Skeletal muscle satellite cell (primary cell): ENCODE results near the gene OR10D3.
"Not testable (repeated sequence)": the region's sequence is repeated elsewhere in the genome, so short reads cannot be mapped to it uniquely, and the experiment has no call there.

Source experiments
- H3K27me3 ChIP-seq: 2 replicates; pipeline ENCODE4 v1.7.0; 2013; ENCODE audit warnings: low read length; ENCODE audit not compliant: control insufficient read depth, insufficient read depth
- H3K36me3 ChIP-seq: 2 replicates; pipeline ENCODE4 v1.7.0; 2013; ENCODE audit warnings: mild to moderate bottlenecking, control low read depth, low read length; ENCODE audit not compliant: insufficient read depth
- H3K4me1 ChIP-seq: 2 replicates; pipeline ENCODE4 v1.7.0; 2013; ENCODE audit warnings: low read length; ENCODE audit not compliant: control insufficient read depth, insufficient read depth
- H3K4me2 ChIP-seq: 2 replicates; pipeline ENCODE4 v1.7.0; 2013; ENCODE audit warnings: mild to moderate bottlenecking, low read length
- H3K4me3 ChIP-seq: 2 replicates; pipeline ENCODE4 v1.7.0; 2013; ENCODE audit warnings: low read length
- H3K9ac ChIP-seq: 2 replicates; pipeline ENCODE4 v1.7.0; 2013; ENCODE audit warnings: mild to moderate bottlenecking, low read depth, low read length, moderate library complexity
- H3K9me3 ChIP-seq: replicated peaks from 2 replicates; pipeline ENCODE4 v1.7.0; 2013; ENCODE audit warnings: mild to moderate bottlenecking, control low read depth, low read length

Gene OR10D3

GRCh38 chr11:124224618-124225423 is 41.7 kb downstream of the OR10D3 start:
- not testable (repeated sequence) for H3K9me3 ChIP-seq, H3K4me3 ChIP-seq, H3K9ac ChIP-seq, H3K4me1 ChIP-seq, H3K27me3 ChIP-seq, H3K36me3 ChIP-seq, H3K4me2 ChIP-seq

GRCh38 chr11:124225471-124225870 is 42.3 kb downstream of the OR10D3 start:
- no peak overlapping the region for H3K4me3 ChIP-seq
- no peak overlapping the region for H3K4me2 ChIP-seq
- no peaks in the 10 kb centered on the region for H3K4me1 ChIP-seq
- no peaks in the 10 kb centered on the region for H3K9me3 ChIP-seq
- no peaks in the 10 kb centered on the region for H3K36me3 ChIP-seq
- H3K27me3 ChIP-seq = no peaks in the 10 kb centered on the region
- H3K9ac ChIP-seq = no peak overlapping the region

GRCh38 chr11:124233376-124233775 is 50.2 kb downstream of the OR10D3 start:
- H3K27me3 ChIP-seq = peaks cover 3% of the 10 kb centered on the region
- H3K4me3 ChIP-seq = no peak overlapping the region
- H3K9me3 ChIP-seq = no peaks in the 10 kb centered on the region
- H3K4me2 ChIP-seq = no peak overlapping the region
- H3K36me3 ChIP-seq = no peaks in the 10 kb centered on the region
- H3K4me1 ChIP-seq = no peaks in the 10 kb centered on the region
- no peak overlapping the region for H3K9ac ChIP-seq
